GM23338 (cell line): ENCODE data around the gene PRKD1. TPM values are rescaled to one million over a fixed set of nuclear protein-coding genes. Genes with fewer than 3 reads are reported as not detected.

Experiments used
- ATAC-seq: fragments of 200-7000 bp; cut with Tn5 transposase; 3 replicates; pipeline ENCODE4 v1.9.1; 2020
- DNase-seq: peaks from one replicate; pipeline ENCODE4 v3.0.0-alpha.2; 2015; ENCODE audit warnings: low spot score
- H2AFZ ChIP-seq: fragments of 200-600 bp; sonication (generic); 2 replicates; pipeline ENCODE4 v1.8.0; 2016; ENCODE audit warnings: antibody characterized with exemption, mild to moderate bottlenecking, moderate library complexity
- H3F3A ChIP-seq: fragments of 200-600 bp; sonication (generic); replicated peaks from 2 replicates; pipeline ENCODE4 v1.8.0; 2017; ENCODE audit warnings: antibody characterized with exemption, mixed run types, low read depth
- H3K27ac ChIP-seq: fragments of 200-600 bp; sonication (generic); 2 replicates; pipeline ENCODE4 v1.6.1; 2016; ENCODE audit warnings: low read depth
- H3K27me3 ChIP-seq: fragments of 200-600 bp; sonication (generic); 2 replicates; pipeline ENCODE4 v1.8.0; 2016; ENCODE audit warnings: mild to moderate bottlenecking, mixed run types, moderate library complexity; ENCODE audit not compliant: insufficient read depth
- H3K36me3 ChIP-seq: fragments of 200-600 bp; sonication (generic); 2 replicates; pipeline ENCODE4 v1.8.0; 2016; ENCODE audit warnings: mild to moderate bottlenecking; ENCODE audit not compliant: insufficient read depth
- H3K4me1 ChIP-seq: fragments of 200-600 bp; sonication (generic); 2 replicates; pipeline ENCODE4 v1.8.0; 2016; ENCODE audit warnings: mild to moderate bottlenecking, moderate library complexity; ENCODE audit not compliant: insufficient read depth
- H3K4me2 ChIP-seq: fragments of 200-600 bp; sonication (generic); 2 replicates; pipeline ENCODE4 v1.7.1; 2017; ENCODE audit warnings: mixed run types
- H3K4me3 ChIP-seq: fragments of 200-600 bp; sonication (generic); 2 replicates; pipeline ENCODE4 v1.6.1; 2016; ENCODE audit warnings: mixed run types
- H3K79me2 ChIP-seq: fragments of 200-600 bp; sonication (generic); replicated peaks from 2 replicates; pipeline ENCODE4 v1.8.0; 2017; ENCODE audit warnings: mild to moderate bottlenecking; ENCODE audit not compliant: insufficient read depth
- H3K9me2 ChIP-seq: fragments of 200-600 bp; sonication (generic); 2 replicates; pipeline ENCODE4 v1.8.0; 2017; ENCODE audit not compliant: insufficient read depth
- H4K20me1 ChIP-seq: fragments of 200-600 bp; sonication (generic); replicated peaks from 2 replicates; pipeline ENCODE4 v1.8.0; 2017; ENCODE audit warnings: mild to moderate bottlenecking; ENCODE audit not compliant: insufficient read depth
- H3K27ac Mint-ChIP-seq: 2 replicates; pipeline ENCODE4 v1.8.0; 2020; ENCODE audit warnings: inconsistent platforms, mild to moderate bottlenecking, moderate library complexity, mixed read lengths
- H3K27me3 Mint-ChIP-seq: 3 replicates; pipeline ENCODE4 v1.8.0; 2022; ENCODE audit warnings: low read depth, mild to moderate bottlenecking, moderate library complexity, mixed read lengths, inconsistent platforms; ENCODE audit not compliant: insufficient read depth, poor library complexity
- H3K36me3 Mint-ChIP-seq: 3 replicates; pipeline ENCODE4 v1.8.0; 2021; ENCODE audit warnings: low read depth, mild to moderate bottlenecking, inconsistent platforms, moderate library complexity, mixed read lengths
- H3K4me1 Mint-ChIP-seq: 3 replicates; pipeline ENCODE4 v1.8.0; 2020; ENCODE audit warnings: mild to moderate bottlenecking, inconsistent platforms, mixed read lengths
- H3K4me3 Mint-ChIP-seq: 3 replicates; pipeline ENCODE4 v1.8.0; 2021; ENCODE audit warnings: moderate library complexity, mild to moderate bottlenecking, inconsistent platforms, mixed read lengths
- H3K9me3 Mint-ChIP-seq: 3 replicates; pipeline ENCODE4 v1.8.0; 2020; ENCODE audit warnings: moderate library complexity, mild to moderate bottlenecking, inconsistent platforms, mixed read lengths
- CTCF ChIP-seq, 2 experiments: fragments of 200-600 bp in 1 of 2; sonication (generic) in 1 of 2; conservative IDR thresholded peaks; 2 replicates each; pipeline versions ENCODE4 v1.5.1 to v1.6.1; 2016 to 2017; ENCODE audit warnings: antibody characterized with exemption in 2 of 2, low read depth in 2 of 2, mild to moderate bottlenecking in 2 of 2, moderate library complexity in 1 of 2
- ETS1 ChIP-seq: IDR thresholded peaks from 2 replicates; pipeline ENCODE4 v1.6.1; 2016; ENCODE audit warnings: antibody characterized with exemption
- NANOG ChIP-seq: IDR thresholded peaks from 2 replicates; pipeline ENCODE4 v1.6.1; 2016; ENCODE audit warnings: antibody characterized with exemption, borderline replicate concordance
- POLR2AphosphoS5 ChIP-seq: IDR thresholded peaks from 2 replicates; pipeline ENCODE4 v1.6.1; 2016; ENCODE audit warnings: antibody characterized with exemption, low read depth
- REST ChIP-seq: IDR thresholded peaks from one replicate; pipeline ENCODE4 v1.6.1; 2018; ENCODE audit warnings: antibody characterized with exemption; ENCODE audit not compliant: unreplicated experiment
- ZNF114 ChIP-seq: fragments of 250-450 bp; sonication (Bioruptor Pico); IDR thresholded peaks from 2 replicates; pipeline ENCODE4 v1.5.0; 2020; ENCODE audit warnings: mild to moderate bottlenecking, moderate library complexity
- ZNF462 ChIP-seq: fragments of 250-450 bp; sonication (Bioruptor Pico); IDR thresholded peaks from 2 replicates; pipeline ENCODE4 v1.5.0; 2020; ENCODE audit warnings: mild to moderate bottlenecking, moderate library complexity
- polyA plus RNA-seq: library from polyadenylated mRNA; unstranded; fragments of >200 nt; fragmentation: Nextera tagmentation; extraction: Ambion mirVana; gene quantifications from 2 replicates; pipeline ENCODE4 v1.2.1, GENCODE V29; 2016
- total RNA-seq: library from RNA; depleted of rRNA; stranded (reverse); fragments of >200 nt; shearing (Covaris generic); gene quantifications from 2 replicates; pipeline ENCODE4 v1.2.3, GENCODE V29; 2014

PRKD1 gene
- total and polyA plus RNA-seq, 2 experiments from 2014 or later, result 3.1 to 9.7 TPM

- no peak for TF ChIP-seq REST
- no peak for TF ChIP-seq ZNF114 (CRISPR knock-in tag)
- no peak for TF ChIP-seq ETS1
Observed at GRCh38 chr14:29674566-29675285, 252.9 kb downstream of the PRKD1 start (continued).

- Histone ChIP-seq H3K36me3 (no peaks in the 10 kb centered on the region), H3K9me2 (0 out of 2 replicates have a peak, but pooled peaks cover 4% of the 10 kb centered on the region), H3F3A (no peaks in the 10 kb centered on the region), H3K27ac (no peak overlapping the region), H3K4me2 (no peak overlapping the region), H3K79me2 (no peaks in the 10 kb centered on the region), H3K4me1 (peaks cover 15% of the 10 kb centered on the region), H3K27me3 (no peaks in the 10 kb centered on the region), H2AFZ (no peak overlapping the region), H3K4me3 (no peak overlapping the region), H4K20me1 (no peaks in the 10 kb centered on the region)
- H3K4me3 Mint-ChIP-seq, result no peak overlapping the region
- DNase-seq (no peak), ATAC-seq (no peak)
- H3K27me3 Mint-ChIP-seq, result peaks cover 3% of the 10 kb centered on the region
- H3K27ac Mint-ChIP-seq, result no peak overlapping the region
- peaks cover 20% of the 10 kb centered on the region for H3K4me1 Mint-ChIP-seq
- no peaks in the 10 kb centered on the region for H3K36me3 Mint-ChIP-seq
- H3K9me3 Mint-ChIP-seq, result no peaks in the 10 kb centered on the region
- no peak for TF ChIP-seq POLR2AphosphoS5
- no peak for TF ChIP-seq CTCF (conservative IDR thresholded peaks at IDR 0.05; ENCODE audit: low read depth in 2 of 2)
- no peak for TF ChIP-seq ZNF462 (CRISPR knock-in tag)
- TF ChIP-seq ZNF114 (CRISPR knock-in tag), result no peak
- TF ChIP-seq NANOG, result no peak
- no peak for TF ChIP-seq REST
Observed at GRCh38 chr14:29672831-29673230, 254.8 kb downstream of the PRKD1 start.
